Caki2 (cell line): ENCODE results near the gene PTPRN2. TPM values are rescaled to one million over a fixed set of nuclear protein-coding genes. Genes with fewer than 3 reads are reported as not detected.
"Not testable (repeated sequence)": the region's sequence is repeated elsewhere in the genome, so short reads cannot be mapped to it uniquely, and the experiment has no call there.

Experiments used
- DNase-seq: peaks from one replicate; pipeline ENCODE4 v3.0.0-alpha.2; 2015; ENCODE audit warnings: low read depth
- in situ Hi-C: cut with HindIII; loops from 2 replicates; pipeline ENCODE4 v1.10.0; 2016; ENCODE audit warnings: low sequenced_read_pairs, low pct_unique_long_range_greater_than_20kb, mixed read lengths
- total RNA-seq: library from RNA; depleted of rRNA; stranded (reverse); fragments of >200 nt; shearing (Covaris generic); gene quantifications from 2 replicates; pipeline ENCODE4 v1.2.3, GENCODE V29; 2014; ENCODE audit warnings: low replicate concordance

PTPRN2 gene
- total RNA-seq, 1 experiment from 2014 or later: 0.88 TPM

DNA sequence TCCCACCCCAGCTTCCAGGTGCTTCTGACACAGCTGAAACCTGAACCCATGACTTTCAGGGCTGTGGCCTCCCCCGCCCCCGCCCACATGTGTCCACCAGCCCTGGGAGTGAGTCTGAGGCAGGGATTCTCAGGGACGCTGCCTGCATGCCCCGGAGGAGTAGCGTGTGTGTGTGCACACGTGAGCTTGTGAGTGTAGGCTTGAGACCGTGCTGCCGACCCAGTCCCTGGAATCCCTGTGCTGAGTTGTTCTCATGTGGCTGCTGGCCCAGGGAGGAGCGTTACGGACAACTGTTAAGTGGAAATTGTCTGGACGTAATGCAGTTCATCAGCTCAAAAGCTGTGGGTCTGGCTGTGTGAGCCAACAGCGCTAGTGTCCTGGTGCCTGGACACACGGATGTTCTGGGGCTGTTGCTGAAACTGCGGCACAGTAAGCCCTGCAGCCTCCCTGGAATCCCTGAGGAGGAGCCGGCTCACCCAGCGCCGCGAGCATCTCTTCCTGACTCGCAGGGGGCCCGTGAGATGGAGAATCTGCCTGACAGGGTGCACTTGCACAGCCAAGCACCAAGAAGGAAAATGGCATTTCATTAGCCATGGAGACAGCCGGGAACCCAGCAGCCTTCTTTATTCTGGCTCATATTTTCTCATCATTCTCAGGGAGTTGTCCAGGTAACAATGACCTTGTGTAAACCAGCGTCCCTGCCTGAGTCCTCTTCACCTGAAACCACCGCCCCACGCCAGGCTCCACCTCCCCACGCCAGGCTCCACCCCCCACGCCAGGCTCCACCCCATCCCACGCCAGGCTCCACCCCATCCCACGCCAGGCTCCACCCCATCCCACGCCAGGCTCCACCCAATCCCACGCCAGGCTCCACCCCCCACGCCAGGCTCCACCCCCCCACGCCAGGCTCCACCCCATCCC lies 603.9 kb downstream of the PTPRN2 start:
- DNase-seq: no peak
- in situ Hi-C loops: no loop called here

DNA sequence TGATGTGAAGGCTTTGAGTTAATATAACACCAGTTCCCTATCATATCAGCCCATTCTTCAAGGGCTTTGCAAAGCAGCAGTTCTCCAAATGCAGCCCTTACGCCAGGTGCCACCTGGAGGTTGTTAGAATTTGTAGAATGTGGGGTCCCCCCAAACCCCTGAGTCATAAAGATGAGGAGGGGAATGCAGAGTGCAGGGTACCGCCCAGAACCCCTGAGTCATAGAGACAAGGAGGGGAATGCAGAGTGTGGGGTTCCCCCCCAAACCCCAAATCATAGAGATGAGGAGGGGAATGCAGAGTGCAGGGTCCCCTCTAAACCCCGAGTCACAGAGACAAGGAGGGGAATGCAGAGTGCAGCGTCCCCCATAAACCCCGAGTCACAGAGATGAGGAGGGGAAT lies 605.8 kb downstream of the PTPRN2 start:
- DNase-seq: no peak
- in situ Hi-C loops: no loop called here

DNA sequence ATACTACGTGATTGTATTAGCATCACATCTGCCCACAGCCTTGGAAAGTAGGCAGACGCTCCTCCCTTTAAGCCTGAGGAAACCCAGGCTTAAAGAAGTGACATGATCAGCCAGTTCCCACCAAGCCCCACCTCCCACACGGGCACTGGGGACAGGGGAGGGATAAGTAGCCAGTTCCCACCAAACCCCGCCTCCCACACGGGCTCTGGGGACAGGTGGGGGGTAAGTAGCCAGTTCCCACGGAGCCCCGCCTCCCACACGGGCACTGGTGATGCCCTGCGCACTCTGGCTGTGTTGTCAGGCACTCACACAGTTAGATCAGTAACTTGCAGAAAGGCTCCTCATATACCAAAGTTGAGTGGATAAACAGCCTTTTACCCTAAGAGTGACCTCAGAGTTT lies 606.8 kb downstream of the PTPRN2 start:
- in situ Hi-C loops: no loop called here
- DNase-seq: no peak

DNA sequence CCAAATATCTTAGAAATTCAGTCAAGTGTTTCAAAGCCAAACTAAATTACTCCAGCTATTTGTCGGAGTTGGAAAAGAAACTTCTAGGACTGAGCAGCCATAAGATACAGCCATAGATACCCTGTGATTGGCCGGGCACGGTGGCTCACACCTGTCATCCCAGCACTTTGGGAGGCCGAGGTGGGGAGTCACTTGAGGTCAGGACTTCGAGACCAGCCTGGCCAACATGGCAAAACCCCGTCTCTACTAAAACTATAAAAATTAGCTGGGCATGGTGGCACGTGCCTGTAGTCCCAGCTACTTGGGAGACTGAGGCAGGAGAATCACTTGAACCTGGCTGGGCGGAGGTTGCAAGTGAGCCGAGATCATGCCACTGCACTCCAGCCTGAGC lies 607.3 kb downstream of the PTPRN2 start:
- in situ Hi-C loops, DNase-seq: not testable (repeated sequence)

DNA sequence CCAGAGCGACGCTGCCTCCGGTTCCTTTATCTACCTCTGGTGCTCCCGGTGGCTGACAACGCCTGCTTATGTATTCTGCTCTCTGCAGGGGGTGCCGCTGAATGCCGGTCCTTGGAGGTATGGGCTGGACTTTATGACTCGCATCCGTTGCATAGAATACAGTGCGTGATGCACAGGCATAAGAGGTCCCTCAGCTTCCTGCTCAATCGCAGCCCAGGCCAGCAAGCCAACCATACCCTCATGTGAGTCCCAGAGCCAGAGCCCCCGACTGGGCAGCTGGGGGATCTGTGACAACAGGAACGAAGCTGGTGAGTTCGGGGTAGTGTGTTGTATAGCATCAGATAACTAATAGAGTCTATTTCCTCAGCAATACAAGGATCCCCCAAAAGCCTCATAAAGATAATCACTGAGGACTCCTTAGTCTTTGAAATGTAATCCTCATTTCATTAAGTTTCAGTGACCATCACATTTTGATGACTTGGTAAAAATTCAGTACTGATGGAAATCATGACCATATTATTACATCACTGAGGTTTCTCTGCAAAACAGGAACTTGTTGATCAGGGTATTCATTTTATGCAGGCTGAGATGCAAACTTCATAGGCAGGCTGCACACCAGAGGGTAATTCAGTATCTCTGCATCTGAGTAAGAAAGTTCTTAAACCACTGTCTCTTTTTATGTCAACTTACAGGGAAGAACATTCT lies 607.8 kb downstream of the PTPRN2 start:
- DNase-seq: no peak
- in situ Hi-C loops: no loop called here

DNA sequence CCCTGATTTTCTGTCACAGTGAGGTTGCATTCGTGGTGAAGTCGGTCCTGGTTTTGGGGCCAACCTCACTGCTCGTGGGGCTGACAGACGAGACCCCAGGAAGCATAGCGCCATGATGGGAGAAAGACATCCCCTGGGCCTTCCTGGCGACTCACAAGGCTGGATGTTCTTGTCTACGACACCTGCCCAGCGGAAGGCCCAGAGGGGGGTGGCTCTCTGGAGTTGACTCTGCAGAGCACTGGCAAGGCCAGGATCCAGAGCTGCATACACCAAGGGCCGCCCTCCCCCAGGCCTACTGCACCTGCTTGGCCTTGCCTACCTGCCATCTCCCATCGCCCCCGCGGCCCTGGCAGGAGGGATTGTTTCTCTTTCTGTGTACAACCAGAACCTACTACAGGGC lies 608.9 kb downstream of the PTPRN2 start:
- in situ Hi-C loops: no loop called here
- DNase-seq: no peak

DNA sequence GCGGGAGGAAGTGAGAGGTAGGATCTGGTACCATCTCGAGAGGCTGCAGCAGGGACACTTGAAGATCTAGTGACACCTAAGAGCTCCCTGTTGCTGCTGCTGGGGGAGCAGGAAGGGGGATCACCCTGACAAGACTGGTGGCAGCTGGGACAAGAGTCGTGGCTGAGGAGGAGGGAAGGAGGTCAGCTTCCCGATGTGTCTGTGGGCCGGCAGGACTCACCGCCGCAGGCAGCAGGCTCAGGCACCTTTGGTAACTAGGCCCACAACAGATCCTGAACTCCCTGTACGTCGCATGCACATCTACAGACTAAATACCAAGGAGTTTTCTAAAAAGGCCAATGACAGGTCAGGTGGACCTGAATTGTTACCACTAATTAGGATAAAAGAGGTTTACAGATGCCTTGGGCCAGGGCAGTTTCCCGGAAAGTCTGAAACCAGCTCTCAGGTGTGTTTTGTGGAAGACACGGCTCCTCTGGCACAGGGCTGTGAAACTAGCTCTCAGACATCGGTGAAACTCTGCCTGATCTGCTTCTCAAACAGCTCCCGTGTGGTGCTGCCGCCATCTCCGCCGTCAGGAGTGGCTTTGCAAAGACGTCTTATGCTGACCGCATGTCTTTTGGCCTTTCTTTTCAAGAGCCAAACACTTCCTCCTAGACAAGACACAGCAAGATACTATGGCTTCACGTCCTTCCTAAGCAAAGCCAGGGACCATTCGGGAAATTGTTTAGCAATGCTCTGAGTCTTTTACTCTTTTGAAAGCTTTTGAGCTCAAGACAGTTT lies 609.7 kb downstream of the PTPRN2 start:
- in situ Hi-C loops: no loop called here
- DNase-seq: no peak

DNA sequence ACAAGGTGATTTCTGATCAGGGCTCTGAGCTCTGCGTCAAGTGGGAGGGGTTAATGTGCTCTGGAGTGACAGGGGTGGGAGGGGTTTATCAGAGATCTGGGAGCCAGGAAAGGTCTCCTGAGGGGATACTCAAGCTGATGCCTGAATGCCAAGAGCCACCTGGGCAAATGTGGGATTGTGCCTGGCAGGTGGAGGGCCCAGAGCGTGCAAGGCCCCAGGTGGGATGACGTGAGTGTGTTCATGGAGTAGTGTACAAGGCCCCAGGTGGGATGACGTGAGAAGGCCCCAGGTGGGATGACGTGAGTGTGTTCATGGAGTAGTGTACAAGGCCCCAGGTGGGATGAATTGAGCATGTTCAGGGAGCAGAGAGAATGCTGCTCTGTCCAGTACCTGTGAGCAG lies 610.3 kb downstream of the PTPRN2 start:
- no peak for DNase-seq
- in situ Hi-C loops: no loop called here

DNA sequence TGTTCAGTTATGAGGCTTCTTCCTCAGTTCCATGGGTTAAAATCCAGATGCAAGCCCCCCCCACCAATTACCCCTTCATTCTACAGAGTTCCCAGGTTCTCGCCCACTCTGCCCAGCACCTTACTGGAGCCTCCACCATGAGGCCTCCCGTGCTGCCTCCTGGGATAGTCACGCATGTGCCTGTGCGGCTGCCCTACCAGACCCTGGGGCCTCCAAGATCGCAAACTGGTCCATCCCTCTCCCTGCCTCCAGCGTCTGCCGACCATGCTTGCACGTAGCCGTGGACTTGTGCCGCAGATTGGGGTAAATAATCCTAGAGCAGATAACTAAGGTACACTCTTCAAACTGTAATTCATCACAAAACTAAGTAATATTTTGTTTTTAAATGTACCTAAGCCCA lies 611.2 kb downstream of the PTPRN2 start:
- no peak for DNase-seq
- in situ Hi-C loops: no loop called here

DNA sequence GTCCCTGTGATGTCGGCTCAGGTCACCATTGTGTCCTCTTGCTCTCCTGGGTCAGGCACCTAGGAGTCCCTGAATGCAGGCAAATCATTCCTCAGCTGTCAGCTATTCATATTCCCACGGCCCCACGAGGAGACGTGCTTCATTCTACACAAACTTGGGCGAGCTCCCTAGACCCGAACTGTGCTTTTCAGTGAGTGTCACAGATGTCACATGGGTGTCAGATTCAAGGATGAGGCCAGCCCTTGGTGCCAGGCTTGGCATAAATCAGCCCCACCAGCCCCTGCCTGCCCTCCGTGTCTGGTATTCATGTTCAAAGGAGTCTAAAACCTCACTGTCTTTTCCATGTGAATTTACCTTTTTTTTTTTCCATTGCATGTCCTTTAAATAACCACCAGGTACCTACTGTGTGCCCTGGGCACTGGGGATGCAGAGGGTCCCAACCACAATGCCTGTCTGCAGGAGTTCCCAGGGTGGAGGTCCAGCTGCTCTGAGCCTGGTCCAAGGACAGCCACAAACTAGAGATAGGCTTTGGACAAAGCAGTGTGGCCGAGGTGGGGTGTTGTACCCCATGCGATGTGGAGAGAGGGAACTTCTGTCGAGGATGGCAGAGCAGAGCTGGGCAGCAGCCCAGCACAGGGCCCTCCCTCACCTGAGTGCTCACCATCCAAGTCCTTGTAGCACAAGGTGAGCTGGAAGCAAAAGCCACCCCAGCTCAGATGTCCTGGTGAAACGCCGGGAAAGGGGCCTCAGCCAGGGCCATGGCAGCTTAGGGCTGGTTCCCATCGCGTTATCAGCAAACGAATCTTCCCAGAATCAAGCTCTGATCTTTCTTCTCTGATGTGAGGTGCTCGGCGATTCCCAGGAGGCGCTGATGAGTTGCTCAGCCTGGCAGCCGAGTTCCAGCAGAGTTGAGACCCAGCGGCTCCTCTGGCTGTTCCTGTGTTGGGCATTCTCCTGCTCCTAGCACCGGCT lies 611.9 kb downstream of the PTPRN2 start:
- in situ Hi-C loops: no loop called here
- no peak for DNase-seq

DNA sequence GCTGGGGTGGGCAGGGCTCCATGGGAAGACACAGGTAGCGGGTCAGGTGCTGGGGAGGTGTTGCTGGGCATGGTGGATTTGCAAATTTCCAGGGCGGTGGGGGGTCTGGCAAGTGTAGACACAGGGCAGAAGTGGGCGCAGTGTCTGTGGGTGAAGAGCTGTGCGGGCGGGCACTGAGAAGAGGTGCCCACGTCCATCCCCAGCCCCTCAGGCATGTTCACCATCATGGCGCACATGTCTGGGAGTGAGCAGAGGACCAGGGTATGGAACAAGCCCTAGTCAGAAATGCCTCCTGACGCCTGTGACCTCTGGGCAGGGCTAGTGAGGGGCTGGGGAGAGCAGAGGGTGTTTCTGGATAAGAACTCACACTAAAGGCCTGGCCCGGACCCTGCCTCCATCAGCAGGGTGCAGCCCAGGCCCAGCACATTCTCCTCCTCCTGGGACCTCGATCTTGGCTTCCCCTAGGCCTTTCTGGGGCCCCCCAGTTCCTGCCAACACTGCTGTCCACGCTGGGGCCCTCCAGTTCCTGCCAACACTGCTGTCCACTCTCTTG lies 612.9 kb downstream of the PTPRN2 start:
- no peak for DNase-seq
- in situ Hi-C loops: no loop called here

DNA sequence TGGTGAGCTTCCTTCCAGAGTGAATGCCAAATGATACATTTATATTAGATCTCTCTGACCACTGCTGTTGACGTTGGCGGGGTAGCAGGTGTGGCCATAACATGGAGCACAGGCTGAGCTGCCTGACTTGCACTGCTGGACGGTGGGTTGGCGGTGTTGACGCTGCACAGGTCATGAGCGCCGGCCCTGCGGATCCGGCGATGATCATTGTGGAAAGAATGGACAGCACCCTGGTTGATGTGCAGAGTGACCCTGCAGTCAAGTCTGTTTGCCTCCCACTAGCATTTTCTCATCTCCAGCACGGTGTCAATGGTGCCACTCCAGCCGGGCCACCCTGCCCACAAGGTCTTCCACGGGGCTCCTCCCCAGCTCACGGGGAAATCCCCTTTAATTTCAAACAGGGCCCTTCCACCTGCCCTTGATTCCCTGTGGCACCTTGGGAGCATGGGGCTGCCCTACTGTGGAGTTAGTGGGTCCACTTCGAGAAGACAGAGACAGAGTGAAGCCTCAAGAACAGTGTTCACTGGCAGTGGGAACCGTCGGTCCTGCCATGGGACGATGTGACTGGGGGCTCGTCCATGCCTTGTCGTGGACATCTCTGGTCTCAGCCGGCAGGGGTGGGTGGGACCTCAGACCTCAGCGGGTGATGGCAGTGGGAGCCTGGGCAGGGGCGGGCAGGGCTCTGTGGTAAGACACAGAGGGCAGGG lies 613.5 kb downstream of the PTPRN2 start:
- DNase-seq: no peak
- in situ Hi-C loops: no loop called here

DNA sequence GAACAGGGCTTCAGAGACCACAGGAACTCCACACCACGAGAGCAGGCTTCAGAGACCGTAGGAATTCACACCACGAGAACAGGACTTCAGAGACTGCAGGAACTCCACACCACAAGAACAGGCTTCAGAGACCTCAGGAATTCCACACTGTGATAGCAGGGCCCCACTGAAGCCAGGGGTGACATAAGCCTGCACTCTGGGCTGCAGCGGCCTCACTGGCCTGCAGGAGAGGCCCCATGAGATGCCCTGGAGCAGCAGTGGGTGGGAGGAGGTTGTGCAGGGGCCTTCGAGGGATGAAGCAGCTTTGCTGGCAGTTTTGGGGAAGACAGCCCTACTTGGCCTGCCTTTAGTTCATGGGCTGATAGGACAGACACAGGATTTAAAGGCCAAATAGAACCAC lies 614.7 kb downstream of the PTPRN2 start:
- DNase-seq: no peak
- in situ Hi-C loops: no loop called here

DNA sequence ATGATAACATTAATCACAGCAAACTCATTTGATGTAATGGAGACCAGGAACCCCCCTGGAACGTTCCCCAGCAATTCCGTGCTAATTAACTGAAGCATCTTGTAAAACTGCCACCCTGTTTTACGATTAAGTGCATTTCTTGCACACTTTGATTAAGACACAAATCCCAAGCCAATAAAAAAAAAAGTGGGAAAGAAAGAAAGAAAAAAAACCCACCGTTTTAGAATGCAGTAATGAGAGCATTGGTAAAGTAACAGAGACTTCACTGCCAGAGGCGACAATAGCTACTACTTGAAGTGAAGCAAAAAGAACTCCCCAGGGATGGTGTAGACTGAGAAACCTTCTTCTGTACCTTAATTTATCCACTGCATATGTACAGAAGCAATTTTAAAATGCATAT lies 616.1 kb downstream of the PTPRN2 start:
- no peak for DNase-seq
- in situ Hi-C loops: no loop called here

DNA sequence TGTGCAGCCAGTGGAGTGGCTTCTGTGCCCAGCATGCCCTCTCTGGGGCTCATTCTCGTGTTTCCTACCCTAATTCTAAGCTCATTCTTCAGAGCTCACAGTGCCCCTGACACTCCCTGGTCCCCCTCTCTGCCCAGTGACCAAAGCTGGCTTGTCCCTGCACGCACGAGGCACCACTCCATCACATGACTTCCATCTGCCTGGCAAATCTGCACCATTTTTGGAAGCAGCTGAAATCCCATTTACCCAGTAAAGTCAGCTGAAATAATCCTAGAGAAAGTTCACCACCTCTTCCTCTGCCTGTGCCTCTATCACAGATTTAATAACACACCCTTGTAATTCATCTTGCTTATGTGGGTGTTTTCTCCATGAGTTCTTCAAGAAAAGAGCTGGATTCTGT lies 616.9 kb downstream of the PTPRN2 start:
- in situ Hi-C loops: no loop called here
- DNase-seq: no peak

DNA sequence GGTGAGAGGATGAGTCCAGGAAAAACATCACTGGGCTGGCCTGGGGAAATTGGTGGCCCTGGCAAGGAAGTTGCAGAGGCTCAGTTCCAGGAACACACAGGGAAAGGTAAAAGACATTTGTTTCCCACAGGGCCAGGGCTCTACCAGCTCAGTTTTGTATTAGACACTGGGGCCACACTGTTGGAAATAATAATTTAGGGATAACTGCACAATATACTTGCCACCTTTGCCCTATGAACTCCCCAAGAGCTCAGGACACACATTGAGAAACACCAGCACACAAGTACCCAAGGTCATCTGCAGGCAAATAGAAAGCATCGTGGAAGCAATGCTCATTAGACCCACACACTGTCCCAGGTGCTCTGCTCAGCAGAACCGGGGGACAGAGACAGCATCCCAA lies 617.6 kb downstream of the PTPRN2 start:
- in situ Hi-C loops: no loop called here

DNA sequence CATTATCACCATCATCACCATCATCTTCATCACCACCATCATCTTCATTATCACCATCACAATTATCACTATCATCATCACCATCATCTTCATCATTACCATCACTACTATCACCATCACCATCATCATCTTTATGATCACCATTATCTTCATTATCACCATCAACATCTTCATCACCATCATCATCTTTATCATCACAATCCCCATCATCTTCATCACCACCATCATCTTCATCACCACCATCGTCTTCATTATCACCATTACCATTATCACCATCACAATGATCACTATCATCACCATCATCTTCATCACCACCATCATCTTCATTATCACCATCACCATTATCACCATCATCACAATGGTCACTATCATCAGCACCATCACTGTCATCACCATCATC lies 621.1 kb downstream of the PTPRN2 start:
- no peak for DNase-seq
- in situ Hi-C loops: no loop called here

More for the DNA sequence above, 617.6 kb downstream of the PTPRN2 start:
- no peak for DNase-seq
